ENCODE measurements around the gene KRTAP5-10.
"Not testable (repeated sequence)": the region's sequence is repeated elsewhere in the genome, so short reads cannot be mapped to it uniquely, and the experiment has no call there.

KRTAP5-10 gene

GRCh38 chr11:71574418-71574817 lies 9.1 kb downstream of the KRTAP5-10 start:
- DNase-seq = peak; percentile 12

GRCh38 chr11:71575723-71576424 lies 10.5 kb downstream of the KRTAP5-10 start:
- no peak for DNase-seq

DNA sequence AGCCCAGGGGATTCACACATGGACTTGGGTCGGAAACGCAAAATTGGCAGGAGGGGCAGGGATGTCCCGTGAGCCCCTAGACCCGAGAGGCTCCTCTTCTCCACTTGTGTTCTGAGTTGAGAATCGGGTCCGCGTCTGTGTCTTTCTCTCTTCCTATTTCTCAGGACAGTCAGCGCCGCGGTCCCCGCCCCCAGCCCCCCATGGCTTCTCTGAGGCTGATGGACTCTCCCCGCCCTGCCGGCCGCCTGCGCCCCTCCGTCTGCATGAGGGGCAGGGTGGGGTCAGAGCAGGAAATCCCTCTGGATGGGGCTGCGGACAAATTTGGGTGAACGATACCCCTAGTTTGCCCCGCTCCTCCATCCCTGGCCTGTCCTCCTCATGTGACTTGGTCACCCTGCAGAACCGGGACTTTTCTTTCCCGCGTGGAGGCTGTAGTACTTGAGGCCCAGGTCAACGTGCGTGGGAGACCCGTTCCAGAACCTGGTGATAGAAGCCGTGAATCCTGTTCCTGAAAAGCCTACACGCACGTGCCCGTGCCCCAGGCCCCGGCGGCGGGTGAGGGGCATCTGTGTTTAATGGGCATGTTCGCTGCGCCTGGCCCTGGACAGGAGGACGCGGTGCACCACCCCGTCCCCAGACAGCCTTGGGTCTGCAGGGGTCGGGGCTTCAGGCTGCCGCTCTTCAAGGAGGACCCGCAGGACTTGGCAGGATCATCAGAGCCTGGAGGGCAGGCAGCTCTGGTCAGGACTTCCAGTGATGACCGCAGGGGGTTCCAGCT lies 11.5 kb downstream of the KRTAP5-10 start:
- not testable (repeated sequence) for DNase-seq

DNA sequence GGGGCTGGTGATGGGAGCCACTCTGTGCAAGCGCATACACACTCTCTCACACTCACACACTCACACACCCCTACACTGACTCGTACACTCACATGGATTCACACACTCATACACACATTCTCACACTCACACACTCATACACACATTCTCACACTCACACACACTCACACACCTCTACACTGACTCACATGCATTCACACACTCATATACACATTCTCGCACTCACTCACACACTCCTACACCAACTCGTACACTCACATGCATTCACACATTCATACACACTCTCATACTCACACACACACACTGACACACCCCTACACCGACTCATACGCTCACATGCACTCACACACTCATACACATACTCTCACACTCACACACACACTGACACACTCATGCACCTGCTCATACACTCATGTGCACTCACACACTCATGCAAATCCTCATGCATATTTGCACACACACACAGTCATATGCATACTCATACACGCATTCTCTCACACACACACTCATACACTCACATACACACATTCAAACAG lies 12.2 kb downstream of the KRTAP5-10 start:
- no peak for DNase-seq

DNA sequence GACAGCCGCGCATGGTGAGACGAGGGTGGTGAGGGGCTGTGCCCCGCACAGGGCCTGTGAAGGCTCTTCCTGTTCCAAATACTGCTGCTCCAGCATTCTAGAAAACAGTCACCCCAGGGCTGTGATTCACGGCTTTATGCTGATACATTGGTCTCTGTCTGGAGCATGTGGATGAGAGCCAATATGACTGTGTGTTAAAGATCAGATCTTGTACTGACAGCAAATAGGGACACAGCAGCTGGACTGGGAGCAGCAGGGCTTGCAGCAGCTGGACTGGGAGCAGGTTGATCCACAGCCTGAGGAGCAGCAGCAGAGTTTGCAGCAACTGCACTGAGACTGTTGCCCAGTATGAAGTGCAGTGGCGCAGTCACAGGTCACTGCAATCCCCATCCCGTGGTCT lies 14.2 kb downstream of the KRTAP5-10 start:
- not testable (repeated sequence) for DNase-seq

DNA sequence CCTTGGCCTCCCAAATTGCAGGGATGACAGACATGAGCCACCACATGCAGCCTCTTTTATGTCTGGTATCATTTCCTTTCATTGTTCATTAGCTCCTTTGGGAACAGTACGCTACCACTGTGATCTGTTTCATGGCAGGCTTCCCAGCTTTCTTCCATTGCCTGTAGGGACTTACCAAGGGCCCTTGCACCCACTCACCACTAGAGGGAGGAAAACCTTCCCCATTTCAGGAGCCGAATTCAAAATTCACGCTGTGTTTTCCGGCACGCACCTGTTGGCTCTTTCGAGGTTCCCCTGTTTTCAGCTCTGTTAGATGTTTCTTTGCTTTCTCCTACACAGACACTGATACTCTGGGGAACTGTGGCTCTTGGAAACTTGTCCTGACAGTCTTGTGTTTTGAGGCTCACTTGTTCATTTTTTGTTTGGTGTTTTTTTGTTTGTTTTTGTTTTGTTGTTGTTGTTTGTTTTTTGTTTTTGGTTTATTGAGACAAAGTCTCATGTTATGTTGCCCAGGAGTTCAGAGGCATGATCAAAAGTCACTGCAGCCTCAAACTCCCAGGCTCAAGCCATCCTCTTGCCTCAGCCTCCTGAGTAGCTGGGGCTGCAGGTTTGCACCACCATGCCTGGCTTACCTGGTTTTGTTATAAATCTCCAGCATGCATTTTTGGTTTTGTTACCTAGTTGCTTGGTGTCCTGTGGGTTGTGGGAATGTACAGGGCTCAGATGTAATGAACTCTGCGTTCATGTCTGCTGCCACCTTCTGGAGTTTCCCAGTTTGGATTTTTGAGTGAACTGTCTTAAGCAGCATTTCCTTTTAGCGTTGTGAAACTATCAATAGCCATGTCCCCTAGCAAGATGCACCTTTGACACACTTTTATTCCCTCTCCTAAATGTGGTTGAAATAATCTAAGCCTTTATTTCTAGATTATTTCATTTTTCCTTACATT lies 15.0 kb downstream of the KRTAP5-10 start:
- peak; percentile 91 for DNase-seq

- DNase-seq = no peak
Observed at GRCh38 chr11:71581826-71582225, 16.5 kb downstream of the KRTAP5-10 start.

DNA sequence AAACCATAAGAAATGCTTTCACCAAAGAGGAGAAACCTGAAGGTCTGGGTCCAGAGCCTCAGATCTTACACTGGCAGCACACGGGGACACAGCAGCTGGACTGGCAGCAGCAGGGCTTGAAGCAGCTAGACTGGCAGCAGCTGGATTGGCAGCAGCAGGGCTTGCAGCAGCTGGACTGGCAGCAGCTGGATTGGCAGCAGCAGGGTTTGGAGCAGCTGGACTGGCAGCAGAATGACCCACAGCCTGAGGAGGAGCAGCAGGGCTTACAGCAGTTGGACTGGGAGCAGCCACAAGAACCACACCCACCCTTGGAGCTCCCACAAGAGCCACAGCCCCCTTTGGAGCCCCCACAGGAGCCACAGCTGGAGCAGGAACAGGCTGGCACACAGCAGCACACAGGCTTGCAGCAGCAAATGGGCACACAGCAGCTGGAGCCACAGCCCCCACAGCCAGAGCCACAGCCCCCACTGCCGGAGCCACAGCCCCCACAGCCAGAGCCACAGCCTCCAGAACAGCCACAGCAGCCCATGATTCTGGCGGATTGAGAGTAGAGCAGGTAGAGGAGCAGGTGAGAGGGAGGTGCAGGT lies 17.0 kb downstream of the KRTAP5-10 start, which contains the start of gene KRTAP5-11:
TSS of gene KRTAP5-11 (minus strand) at position 567 of the 587 bp plus-strand sequence. CDS start at position 529, 38 bp downstream.
- DNase-seq = no peak

- DNase-seq = not testable (repeated sequence)
Observed at GRCh38 chr11:71582969-71583368, 17.6 kb downstream of the KRTAP5-10 start.

DNA sequence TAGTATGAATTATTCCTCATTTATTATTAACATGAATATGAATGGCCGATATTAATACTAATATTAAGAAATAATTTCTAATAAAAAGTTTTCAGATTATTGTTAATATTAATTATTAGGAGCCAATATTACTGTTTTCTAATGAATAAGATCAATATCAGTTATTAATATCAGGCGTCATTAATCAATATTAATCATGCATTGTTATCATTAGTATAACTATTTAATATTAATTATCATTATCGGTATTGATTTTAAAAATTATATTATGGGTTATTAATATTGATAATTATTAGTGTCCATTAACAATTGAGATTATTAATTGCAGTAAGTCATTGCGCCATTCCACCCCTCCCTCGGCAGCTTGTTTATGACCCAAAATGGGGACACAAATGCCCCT lies 20.3 kb downstream of the KRTAP5-10 start:
- not testable (repeated sequence) for DNase-seq

DNA sequence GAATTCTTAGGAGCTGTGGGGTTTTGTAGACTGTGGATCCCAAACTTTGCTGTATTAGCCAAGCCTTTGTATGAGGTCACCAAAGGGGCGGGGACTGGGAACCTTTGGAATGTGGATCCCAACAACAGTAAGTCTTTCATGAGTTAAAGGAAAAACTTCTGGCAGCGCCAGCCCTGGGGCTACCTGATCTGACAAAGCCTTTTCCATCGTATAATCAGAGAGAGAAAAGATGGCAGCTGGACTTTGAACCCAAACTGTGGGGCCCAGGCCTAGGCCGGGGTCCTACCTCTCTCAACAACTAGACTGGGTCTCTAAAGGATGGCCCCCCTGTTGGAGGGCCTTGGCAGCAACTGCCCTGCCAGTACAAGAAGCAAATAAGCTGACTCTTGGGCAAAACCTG lies 23.0 kb downstream of the KRTAP5-10 start:
- DNase-seq = not testable (repeated sequence)

- DNase-seq = not testable (repeated sequence)
Observed at GRCh38 chr11:71588822-71589545, 23.6 kb downstream of the KRTAP5-10 start.

DNA sequence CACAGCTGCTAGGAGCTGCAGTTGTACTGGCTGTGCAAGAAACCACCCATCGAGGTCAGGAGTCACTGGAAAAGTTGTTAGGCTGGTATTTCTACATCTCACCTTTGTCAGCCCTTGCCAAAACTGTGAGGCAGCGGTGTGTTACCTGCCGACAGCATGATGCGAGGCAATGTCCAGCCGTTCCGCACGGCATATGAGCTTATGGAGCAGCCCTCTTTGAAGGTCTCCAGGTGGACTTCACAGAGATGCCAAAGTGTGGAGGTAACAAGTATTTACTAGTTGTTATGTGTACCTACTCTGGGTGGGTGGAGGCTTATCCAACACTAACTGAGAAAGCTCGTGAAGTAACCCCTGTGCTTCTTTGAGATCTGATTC lies 24.2 kb downstream of the KRTAP5-10 start:
- DNase-seq = not testable (repeated sequence)

DNA sequence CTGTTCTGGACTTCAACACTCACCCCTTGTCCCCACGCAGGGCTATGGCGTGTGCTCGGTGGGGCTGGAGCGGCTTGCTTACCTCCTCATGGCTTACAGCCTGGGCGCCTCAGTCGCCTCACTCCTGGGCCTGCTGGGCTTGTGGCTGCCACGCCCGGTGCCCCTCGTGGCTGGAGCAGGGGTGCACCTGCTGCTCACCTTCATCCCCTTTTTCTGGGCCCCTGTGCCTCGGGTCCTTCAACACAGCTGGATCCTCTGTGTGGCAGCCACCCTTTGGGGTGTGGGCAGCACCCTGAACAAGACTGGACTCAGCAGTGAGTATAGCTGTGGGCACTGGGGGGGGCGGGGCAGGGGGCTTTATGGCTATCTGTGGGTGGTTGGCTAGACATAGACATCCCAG lies 37.9 kb downstream of the KRTAP5-10 start:
- DNase-seq = not testable (repeated sequence)

GRCh38 chr11:71604798-71605488 lies 39.6 kb downstream of the KRTAP5-10 start:
- peak; percentile 37 for DNase-seq

DNA sequence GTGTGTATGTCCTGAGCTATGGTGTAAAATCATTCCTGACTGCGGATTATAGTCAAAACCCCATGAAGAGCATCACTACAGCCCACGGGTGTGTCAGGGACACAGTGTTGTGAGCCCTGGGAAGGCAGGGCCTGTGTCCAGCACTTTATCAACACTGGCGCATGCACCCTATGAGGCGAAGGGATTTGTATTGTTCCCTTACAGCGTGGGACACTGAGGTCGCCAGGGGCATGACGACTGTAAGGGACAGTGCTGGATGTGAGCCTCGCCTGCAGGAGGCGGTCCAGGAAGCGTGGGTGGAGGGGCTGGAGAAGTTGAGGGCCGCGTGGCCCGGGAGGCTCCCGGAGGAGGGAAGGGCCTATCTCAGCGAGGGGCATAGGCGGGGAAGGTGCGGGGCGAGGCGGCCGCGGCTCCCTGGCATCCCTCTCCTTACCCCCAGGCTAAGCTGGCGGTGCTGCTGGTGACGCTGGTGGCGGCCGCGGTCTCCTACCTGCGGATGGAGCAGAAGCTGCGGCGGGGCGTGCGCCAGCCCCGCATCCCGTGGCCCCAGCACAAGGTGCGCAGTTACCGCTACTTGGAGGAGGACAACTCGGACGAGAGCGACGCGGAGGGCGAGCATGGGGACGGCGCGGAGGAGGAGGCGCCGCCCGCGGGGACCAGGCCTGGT lies 41.6 kb downstream of the KRTAP5-10 start:
- not testable (repeated sequence) for DNase-seq

DNA sequence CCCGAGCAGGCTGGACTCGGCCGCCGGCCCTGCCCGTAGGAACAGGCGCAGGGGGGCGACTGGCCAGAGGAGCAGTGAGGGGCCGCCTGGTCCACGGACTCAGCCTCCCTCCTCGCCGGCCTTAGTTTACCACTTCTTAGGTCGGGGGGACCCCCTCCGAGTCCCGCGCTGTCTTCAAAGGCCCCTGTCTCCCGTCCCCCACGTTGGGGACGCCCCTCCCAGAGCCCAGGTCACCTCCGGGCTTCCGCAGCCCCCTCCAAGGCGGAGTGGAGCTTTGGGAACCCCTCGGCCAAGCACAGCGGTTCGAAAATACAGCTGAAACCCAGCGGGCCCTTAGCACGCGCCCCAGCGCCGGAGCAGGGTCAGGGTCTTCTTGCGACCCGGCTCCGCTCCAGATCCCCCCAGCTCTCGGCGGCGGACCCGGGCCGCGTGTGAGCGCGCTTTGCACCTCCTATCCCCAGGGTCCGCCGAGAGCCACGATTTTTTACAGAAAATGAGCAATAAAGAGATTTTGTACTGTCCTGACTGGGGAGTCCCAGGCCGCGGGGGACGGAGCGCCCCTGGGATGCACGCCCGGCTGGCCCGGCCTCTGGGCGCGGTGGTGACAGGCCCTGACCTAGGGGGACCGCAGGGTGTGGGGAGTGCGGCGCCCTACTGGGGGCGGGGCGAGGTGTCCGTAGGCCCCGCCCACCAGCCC lies 42.3 kb downstream of the KRTAP5-10 start:
- not testable (repeated sequence) for DNase-seq

- DNase-seq = not testable (repeated sequence)
Observed at GRCh38 chr11:71608272-71608671, 42.9 kb downstream of the KRTAP5-10 start.

DNA sequence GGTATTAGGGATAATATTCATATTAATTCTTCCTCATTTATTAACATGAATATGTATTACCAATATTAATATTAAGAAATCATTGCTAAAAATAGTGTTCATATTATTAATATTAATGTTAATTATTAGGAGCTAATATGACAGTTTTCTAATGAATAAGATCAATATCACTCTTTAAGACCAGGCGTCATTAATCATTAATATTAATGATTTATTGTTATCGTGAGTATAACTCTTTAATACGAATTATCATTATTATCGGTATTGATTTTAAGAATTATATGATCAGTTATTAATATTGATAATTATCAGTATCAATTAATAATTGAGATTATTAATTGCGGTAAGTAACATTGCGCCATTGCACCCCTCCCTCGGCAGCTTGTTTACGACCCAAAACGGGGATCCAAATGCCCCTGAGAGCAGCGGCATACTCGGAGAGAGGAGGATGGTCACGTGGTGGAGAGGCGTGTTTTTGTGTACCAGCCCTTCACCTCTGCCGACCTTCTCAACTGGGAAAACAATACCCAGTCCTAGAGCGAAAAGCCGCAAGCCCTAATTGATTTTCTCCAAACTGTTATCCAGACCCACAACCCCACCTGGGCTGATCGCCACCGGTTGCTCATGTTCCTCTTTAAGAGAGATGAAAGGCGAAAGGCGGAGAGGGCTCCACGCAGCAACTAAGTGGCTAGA lies 46.0 kb downstream of the KRTAP5-10 start:
- not testable (repeated sequence) for DNase-seq

Data from NCI-H345 (cell line).